Occipital lobe (tissue), 1 donor: ENCODE results near the gene FSD1. TPM values are rescaled to one million over a fixed set of nuclear protein-coding genes. Genes with fewer than 3 reads are reported as not detected.

Source experiments
- total RNA-seq: library from RNA; depleted of rRNA; stranded (reverse); fragments of >200 nt; gene quantifications from one replicate; pipeline ENCODE4 v1.2.3, GENCODE V29; 2014

Gene FSD1
- total RNA-seq, 1 donor from 2014 or later, result 28.4 TPM

Other genes starting within 250 kb of the FSD1 start
- 2.0 TPM for gene ZBTB7A, start 237.7 kb upstream of the FSD1 start, total RNA-seq
- 61.3 TPM for gene MAP2K2, start 180.5 kb upstream of the FSD1 start, total RNA-seq
- gene CREB3L3, start 151.0 kb upstream of the FSD1 start, total RNA-seq, result not detected
- gene SIRT6, start 122.0 kb upstream of the FSD1 start, total RNA-seq, result 8.7 TPM
- gene ANKRD24, start 121.9 kb upstream of the FSD1 start, total RNA-seq, result 16.4 TPM
- gene EBI3, start 75.1 kb upstream of the FSD1 start, total RNA-seq, result 0.47 TPM
- gene YJU2, start 57.5 kb upstream of the FSD1 start, total RNA-seq, result 16.2 TPM
- 0.94 TPM for gene SHD, start 25.3 kb upstream of the FSD1 start, total RNA-seq
- 2.7 TPM for gene TMIGD2, start 2.2 kb upstream of the FSD1 start, total RNA-seq
- gene STAP2, start 34.2 kb downstream of the FSD1 start, total RNA-seq, result 2.8 TPM
- gene MPND, start 39.0 kb downstream of the FSD1 start, total RNA-seq, result 11.5 TPM
- 15.3 TPM for gene SH3GL1, start 95.9 kb downstream of the FSD1 start, total RNA-seq
- gene CHAF1A, start 98.0 kb downstream of the FSD1 start, total RNA-seq, result 6.2 TPM
- 54.7 TPM for gene UBXN6, start 153.2 kb downstream of the FSD1 start, total RNA-seq
- 32.8 TPM for gene HDGFL2, start 167.7 kb downstream of the FSD1 start, total RNA-seq
- gene PLIN4, start 213.9 kb downstream of the FSD1 start, total RNA-seq, result under 0.01 TPM
- gene PLIN5, start 230.6 kb downstream of the FSD1 start, total RNA-seq, result 2.0 TPM
- gene LRG1, start 235.4 kb downstream of the FSD1 start, total RNA-seq, result not detected